Ovary (tissue), 9 donors: ENCODE data around the gene ANGEL1. TPM values are rescaled to one million over a fixed set of nuclear protein-coding genes. Genes with fewer than 3 reads are reported as not detected.
A peak's percentile ranks its signal among the peaks of the same experiment; 100 is the strongest.

ENCODE experiments used
- DNase-seq, 5 donors: peaks; one replicate each; pipeline ENCODE4 v3.0.0-alpha.2; 2019 to 2020
- H3K27ac ChIP-seq, 2 donors: fragments of 200-600 bp; one replicate each; pipeline versions ENCODE4 v1.5.1 to v1.8.0; 2019 to 2022
- H3K27me3 ChIP-seq: fragments of 200-600 bp; one replicate; pipeline ENCODE4 v1.8.0; 2022
- H3K36me3 ChIP-seq: fragments of 200-600 bp; sonication (generic); one replicate; pipeline ENCODE4 v1.5.1; 2019
- H3K4me1 ChIP-seq: one replicate; pipeline ENCODE4 v1.8.1; 2013; ENCODE audit warnings: mild to moderate bottlenecking, moderate library complexity; ENCODE audit not compliant: insufficient read depth
- H3K4me3 ChIP-seq: fragments of 200-600 bp; sonication (generic); one replicate; pipeline ENCODE4 v1.5.1; 2017
- H3K9me3 ChIP-seq, 2 donors: fragments of 200-600 bp in 1 of 2; sonication (generic) in 1 of 2; one replicate each; pipeline versions ENCODE4 v1.5.1 to v1.8.1; 2013 to 2019; ENCODE audit warnings: mild to moderate bottlenecking in 1 of 2, moderate library complexity in 1 of 2
- EP300 ChIP-seq: sonication (generic); formaldehyde crosslinking; IDR thresholded peaks from one replicate; pipeline ENCODE4 v1.6.1; 2017; ENCODE audit warnings: antibody characterized with exemption
- POLR2A ChIP-seq: fragments of 450-650 bp; IDR thresholded peaks from one replicate; pipeline ENCODE4 v1.6.1; 2017; ENCODE audit warnings: antibody characterized with exemption, mild to moderate bottlenecking, moderate library complexity
- WGBS, 3 donors: extraction: QIAGEN DNeasy Blood & Tissue Kit in 1 of 3; methylation state at CpG; one replicate each; pipeline versions ENCODE4 v1.1.5 to v1.1.7; 2013 to 2017; 5-methylcytosine and 5-hydroxymethylcytosine counted together
- intact Hi-C, 4 donors: fragments of 100-400 bp; cut with DNase I; formaldehyde crosslinking; loops; one replicate each; pipeline versions ENCODE4 v1.11.0 to v1.15.1; 2022 to 2023
- polyA plus RNA-seq, 2 donors: library from polyadenylated mRNA; stranded (reverse); fragments of 200-250 nt in 1 of 2; fragments of 350-450 nt in 1 of 2; fragmentation: Illumina TruSeq in 1 of 2; extraction: RNeasy Lipid Tissue Mini Kit (QIAGEN cat#74804) in 1 of 2; gene quantifications; one replicate each; pipeline ENCODE4 v1.2.3, GENCODE V29; 2013 to 2014
- total RNA-seq, 7 donors: library from RNA; depleted of rRNA in 2 of 7; stranded (reverse); fragments of >200 nt in 2 of 7; fragmentation: NEBNext Ultra II Directional in 3 of 7; extraction: Animal tissue kit (Norgen Biotek cat#: 25700) in 3 of 7; gene quantifications; one replicate each; pipeline versions ENCODE4 v1.1.0 to v1.2.4, GENCODE V29; 2016 to 2023
- TF ChIP-seq, protein P1 (sequence below), 3 donors: fragments of 450-650 bp in 2 of 3; fragments of 200-600 bp in 1 of 3; IDR thresholded peaks; one replicate each; pipeline versions ENCODE4 v1.5.1 to v1.8.0; 2016 to 2022; ENCODE audit warnings: antibody characterized with exemption in 3 of 3, mild to moderate bottlenecking in 1 of 3
- donor health status: DM: no; HTN: no; CAD: no; lungs with moderate emphysema.
- donor health status: DM: no; HTN: no; CAD: no.
- donor health status: Bipolar disorder and iron deficiency.
- donor health status: DM: yes; HTN: yes; CAD: no.
- donor health status: DM: no; HTN: no; CAD: no.
- donor health status: DM: yes; HTN: yes; CAD: no.

ANGEL1 gene
- total and polyA plus RNA-seq, 9 donors: 13.8 to 26.0 (median 19.4) TPM

DNA sequence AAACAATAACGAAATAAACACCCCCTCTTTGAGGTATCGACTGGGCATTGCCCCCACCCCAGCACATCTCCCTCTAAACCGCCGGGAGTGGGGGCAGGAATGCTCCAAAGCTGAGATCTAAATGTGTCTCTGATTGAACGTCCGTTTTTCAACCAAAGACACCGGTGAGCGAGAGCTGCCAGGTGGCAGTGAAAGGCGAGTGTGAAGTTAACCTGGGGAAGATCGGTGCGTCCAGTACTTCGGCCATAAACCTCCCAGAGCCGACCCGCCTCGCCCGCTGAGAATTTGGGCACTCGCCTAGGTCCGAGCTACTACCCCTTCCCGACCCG lies 625 bp downstream of the ANGEL1 start:
- no peaks in the 10 kb centered on the region for H3K27me3 ChIP-seq
- H3K9me3 ChIP-seq: no peaks in the 10 kb centered on the region
- peaks cover 3% of the 10 kb centered on the region for H3K4me1 ChIP-seq
- H3K27ac ChIP-seq: peak overlapping the region; percentile 32 to 88
- WGBS, 3 donors: 0 to 1% (median 1%) methylated on average over 18 to 20 of the region's 20 CpGs
- peak overlapping the region; percentile 81 for H3K4me3 ChIP-seq
- H3K36me3 ChIP-seq: no peaks in the 10 kb centered on the region
- TF ChIP-seq EP300 (no peak), POLR2A (no peak)
- TF ChIP-seq, protein P1, sequence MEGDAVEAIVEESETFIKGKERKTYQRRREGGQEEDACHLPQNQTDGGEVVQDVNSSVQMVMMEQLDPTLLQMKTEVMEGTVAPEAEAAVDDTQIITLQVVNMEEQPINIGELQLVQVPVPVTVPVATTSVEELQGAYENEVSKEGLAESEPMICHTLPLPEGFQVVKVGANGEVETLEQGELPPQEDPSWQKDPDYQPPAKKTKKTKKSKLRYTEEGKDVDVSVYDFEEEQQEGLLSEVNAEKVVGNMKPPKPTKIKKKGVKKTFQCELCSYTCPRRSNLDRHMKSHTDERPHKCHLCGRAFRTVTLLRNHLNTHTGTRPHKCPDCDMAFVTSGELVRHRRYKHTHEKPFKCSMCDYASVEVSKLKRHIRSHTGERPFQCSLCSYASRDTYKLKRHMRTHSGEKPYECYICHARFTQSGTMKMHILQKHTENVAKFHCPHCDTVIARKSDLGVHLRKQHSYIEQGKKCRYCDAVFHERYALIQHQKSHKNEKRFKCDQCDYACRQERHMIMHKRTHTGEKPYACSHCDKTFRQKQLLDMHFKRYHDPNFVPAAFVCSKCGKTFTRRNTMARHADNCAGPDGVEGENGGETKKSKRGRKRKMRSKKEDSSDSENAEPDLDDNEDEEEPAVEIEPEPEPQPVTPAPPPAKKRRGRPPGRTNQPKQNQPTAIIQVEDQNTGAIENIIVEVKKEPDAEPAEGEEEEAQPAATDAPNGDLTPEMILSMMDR (IDR thresholded peaks at IDR 0.05): no peak
- intact Hi-C loops: no loop called here
- DNase-seq: no peak

DNA sequence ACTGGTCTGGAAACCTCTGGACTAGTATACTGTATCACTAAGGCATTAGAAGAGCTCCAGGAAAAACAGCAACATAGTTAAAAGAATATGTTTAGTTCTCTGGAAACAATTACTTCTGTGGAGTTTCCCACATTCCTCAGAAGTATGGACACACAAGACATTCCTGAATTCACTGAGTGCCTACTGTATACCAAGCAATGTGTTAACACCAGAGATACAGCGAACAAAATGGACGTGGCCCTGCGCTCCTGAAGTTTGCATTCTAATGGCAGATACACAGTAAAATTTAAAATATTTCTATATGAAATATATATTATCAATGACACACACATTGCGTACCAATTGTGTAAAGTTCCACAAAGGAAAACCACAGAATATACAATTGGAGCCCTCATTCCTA lies 1.1 kb downstream of the ANGEL1 start:
- no peaks in the 10 kb centered on the region for H3K27me3 ChIP-seq
- no peak for DNase-seq
- intact Hi-C loops: no loop called here
- TF ChIP-seq, protein P1 (IDR thresholded peaks at IDR 0.05): no peak
- no peak for TF ChIP-seq EP300
- no peak for TF ChIP-seq POLR2A
- H3K9me3 ChIP-seq: no peaks in the 10 kb centered on the region
- H3K27ac ChIP-seq: peak overlapping the region in 1 of 2 donors; percentile 88
- no peaks in the 10 kb centered on the region for H3K36me3 ChIP-seq
- peaks cover 3% of the 10 kb centered on the region for H3K4me1 ChIP-seq
- H3K4me3 ChIP-seq: peak overlapping the region; percentile 81
- 62 to 71% (median 66%) methylated on average over 4 of the region's 4 CpGs for WGBS, 3 donors

DNA sequence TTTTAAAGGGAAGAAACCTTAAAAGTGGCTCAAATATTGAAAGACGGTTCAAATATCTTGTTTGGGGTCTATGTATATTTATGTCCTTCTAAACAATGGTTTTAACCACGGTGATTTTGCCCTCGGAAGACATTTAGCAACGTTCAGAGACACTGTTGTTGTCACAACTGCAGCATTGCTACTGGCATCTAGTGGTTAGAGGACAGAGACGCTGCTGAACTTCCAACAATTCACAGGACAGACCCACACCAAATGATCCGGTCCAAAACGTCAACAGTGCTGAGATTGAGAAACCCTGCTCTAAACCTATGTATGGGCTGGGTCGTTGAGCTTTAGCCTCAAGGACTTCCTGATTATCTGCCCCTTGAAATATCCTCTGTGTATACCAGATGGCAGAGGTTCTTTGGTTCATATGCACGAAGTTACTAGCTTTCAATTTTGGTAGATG lies 1.7 kb downstream of the ANGEL1 start:
- H3K4me1 ChIP-seq: peaks cover 3% of the 10 kb centered on the region
- intact Hi-C loops: no loop called here
- H3K27me3 ChIP-seq: no peaks in the 10 kb centered on the region
- H3K36me3 ChIP-seq: no peaks in the 10 kb centered on the region
- no peak overlapping the region for H3K4me3 ChIP-seq
- H3K27ac ChIP-seq: no peak overlapping the region
- WGBS, 3 donors: 6 to 12% (median 8%) methylated on average over 9 of the region's 9 CpGs
- no peak for DNase-seq
- H3K9me3 ChIP-seq: no peaks in the 10 kb centered on the region
- TF ChIP-seq, protein P1 (IDR thresholded peaks at IDR 0.05): no peak
- TF ChIP-seq EP300: no peak
- TF ChIP-seq POLR2A: no peak

DNA sequence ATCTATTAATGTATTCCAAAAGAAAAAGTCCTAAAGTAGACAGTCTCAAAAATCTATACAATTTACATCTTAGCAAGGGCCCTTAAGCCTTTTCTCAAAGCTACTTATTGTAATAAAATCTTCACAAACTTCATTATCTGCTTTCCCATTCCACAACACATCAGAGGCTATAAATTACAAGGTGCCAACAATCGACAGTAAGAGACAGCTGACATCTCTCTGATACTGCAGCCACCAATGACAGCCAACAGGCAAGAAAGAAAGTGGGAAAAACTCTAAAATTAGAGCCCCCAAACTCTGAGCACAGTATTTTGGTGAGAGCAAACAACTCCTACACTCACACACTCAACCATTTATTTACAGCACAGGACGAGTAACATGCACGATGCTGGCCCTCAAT lies 2.2 kb downstream of the ANGEL1 start:
- intact Hi-C loops: no loop called here
- Histone ChIP-seq H3K4me1 (peaks cover 3% of the 10 kb centered on the region), H3K4me3 (no peak overlapping the region), H3K9me3 (no peaks in the 10 kb centered on the region), H3K27me3 (no peaks in the 10 kb centered on the region), H3K36me3 (no peaks in the 10 kb centered on the region), H3K27ac (no peak overlapping the region)
- no peak for DNase-seq
- TF ChIP-seq EP300 (no peak), POLR2A (no peak)
- TF ChIP-seq, protein P1 (IDR thresholded peaks at IDR 0.05): no peak
- WGBS, 3 donors: 19 to 31% (median 21%) methylated on average over 3 of the region's 3 CpGs

DNA sequence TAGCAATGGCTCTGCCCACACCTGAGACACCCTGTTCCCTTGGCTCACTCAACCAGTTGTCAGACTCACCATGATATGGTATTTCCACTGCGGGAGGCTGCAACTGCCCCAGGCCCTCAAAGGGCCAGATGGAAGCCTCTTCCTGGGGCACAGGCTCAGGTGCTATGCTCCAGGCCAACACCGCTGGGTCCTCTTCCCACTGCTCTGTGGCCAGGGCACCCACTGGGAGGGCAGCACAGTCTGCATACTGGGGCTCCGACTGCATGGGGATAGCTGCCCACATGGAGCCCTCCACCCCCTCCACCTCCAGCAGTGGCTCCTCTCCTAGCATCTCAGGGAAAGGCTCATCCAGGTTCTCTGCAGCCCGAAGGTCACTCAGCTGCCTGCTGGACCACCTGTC lies 3.7 kb downstream of the ANGEL1 start:
- Histone ChIP-seq H3K4me1 (peaks cover 3% of the 10 kb centered on the region), H3K9me3 (no peaks in the 10 kb centered on the region), H3K27ac (no peak overlapping the region), H3K27me3 (no peaks in the 10 kb centered on the region), H3K36me3 (no peaks in the 10 kb centered on the region), H3K4me3 (no peak overlapping the region)
- intact Hi-C loops: no loop called here
- WGBS, 3 donors: 92 to 98% (median 98%) methylated on average over 4 of the region's 4 CpGs
- no peak for TF ChIP-seq EP300
- no peak for TF ChIP-seq POLR2A
- TF ChIP-seq, protein P1 (IDR thresholded peaks at IDR 0.05): no peak
- no peak for DNase-seq
